HG02852 (cell line): ENCODE results near the gene C1orf94.

Source experiments
- ATAC-seq: cut with Tn5 transposase; IDR thresholded peaks from one replicate; pipeline ENCODE4 v1.9.1; 2021; ENCODE audit warnings: mild to moderate bottlenecking, moderate library complexity; ENCODE audit not compliant: unreplicated experiment

C1orf94 gene, protein sequence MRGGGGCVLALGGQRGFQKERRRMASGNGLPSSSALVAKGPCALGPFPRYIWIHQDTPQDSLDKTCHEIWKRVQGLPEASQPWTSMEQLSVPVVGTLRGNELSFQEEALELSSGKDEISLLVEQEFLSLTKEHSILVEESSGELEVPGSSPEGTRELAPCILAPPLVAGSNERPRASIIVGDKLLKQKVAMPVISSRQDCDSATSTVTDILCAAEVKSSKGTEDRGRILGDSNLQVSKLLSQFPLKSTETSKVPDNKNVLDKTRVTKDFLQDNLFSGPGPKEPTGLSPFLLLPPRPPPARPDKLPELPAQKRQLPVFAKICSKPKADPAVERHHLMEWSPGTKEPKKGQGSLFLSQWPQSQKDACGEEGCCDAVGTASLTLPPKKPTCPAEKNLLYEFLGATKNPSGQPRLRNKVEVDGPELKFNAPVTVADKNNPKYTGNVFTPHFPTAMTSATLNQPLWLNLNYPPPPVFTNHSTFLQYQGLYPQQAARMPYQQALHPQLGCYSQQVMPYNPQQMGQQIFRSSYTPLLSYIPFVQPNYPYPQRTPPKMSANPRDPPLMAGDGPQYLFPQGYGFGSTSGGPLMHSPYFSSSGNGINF

DNA sequence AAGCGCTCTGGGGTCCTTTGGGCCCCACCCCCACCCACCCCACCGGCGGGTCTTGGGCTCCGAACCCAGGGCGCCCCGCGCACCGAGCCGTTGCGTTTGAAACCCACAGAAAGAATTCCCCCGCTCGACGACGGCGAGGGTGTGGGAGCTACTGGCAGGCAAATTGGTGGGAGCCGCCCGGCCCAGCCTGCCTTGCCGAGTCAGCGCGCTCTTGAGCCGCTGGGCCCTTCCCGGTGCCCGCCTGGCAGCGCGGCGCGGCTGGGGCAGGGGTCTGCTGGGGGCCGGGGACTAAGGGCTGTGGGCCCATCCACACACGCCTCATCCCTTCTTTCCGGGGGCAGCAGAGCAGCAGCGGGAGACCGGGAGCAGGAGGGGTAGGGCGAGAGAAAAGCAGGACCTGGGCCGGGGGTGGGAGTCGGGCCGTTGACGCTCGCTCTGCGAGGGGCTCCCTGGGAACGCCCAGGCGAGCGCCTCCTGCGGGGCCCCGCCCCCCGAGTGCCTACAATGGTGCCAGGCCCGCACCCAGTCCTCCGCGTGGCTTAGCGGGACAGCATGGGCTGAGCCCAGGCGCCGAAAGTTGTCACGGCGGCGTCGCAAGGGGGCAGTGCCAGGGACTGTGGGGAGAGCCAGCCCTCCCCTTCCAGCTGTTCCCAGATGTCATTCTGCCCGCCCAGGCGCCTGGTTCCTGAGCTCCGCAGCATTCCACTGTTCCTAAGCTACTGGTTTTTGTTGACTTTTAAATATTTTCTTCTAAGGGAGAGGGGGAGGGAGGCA lies at the start of gene C1orf94:
C1orf94 (plus strand) TSS at position 78 of the 774 bp plus-strand sequence. CDS start 883 bp downstream, outside the sequence.
- no peak for ATAC-seq

DNA sequence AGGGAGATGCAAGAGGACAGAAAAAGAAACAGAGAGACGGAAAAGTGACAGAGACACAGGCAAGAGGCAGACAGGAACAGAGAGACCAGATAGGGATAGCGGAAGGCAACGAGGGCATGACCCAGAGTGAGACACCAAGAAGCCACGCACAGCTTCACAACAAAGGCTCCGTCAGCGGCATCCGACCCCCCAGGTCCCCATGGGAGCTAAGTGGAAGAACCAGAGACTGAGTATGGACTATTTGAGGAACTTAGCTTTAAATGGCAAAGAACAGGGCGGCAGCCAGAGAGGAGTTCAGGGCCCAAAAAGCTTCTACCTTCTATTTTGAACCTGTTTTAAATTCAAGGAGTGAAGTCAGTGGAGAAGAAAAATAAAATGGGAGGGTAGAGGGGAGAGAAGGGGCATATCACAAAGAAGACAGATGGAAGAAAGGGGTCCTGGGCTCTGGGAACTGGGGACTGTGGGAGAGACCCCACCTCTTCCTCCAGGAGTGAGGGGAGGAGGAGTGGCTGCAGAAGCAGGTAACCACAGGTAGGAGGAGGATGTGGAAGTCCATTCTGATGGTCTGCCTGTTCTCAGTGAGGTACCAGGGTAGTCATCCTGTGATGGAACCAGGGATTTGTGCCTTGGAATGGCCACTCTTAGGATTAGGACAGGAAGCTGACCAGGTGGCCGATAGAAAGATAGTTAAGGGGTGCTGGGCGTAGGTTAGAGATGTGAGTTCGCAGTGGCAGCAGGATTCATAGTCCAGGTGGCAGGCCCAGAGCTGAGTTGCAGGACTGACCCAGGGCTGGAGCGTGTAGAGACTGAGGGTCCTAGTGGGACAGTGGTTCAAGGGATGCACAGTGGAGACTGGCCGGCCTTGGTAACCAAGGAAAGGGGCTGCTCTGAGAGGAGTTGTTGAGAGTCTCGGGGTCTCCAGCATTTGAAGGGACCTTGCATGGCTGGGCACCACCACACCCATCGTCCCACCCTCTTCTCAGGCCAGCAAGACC lies 49.4 kb upstream of the C1orf94 start:
- ATAC-seq: no peak

DNA sequence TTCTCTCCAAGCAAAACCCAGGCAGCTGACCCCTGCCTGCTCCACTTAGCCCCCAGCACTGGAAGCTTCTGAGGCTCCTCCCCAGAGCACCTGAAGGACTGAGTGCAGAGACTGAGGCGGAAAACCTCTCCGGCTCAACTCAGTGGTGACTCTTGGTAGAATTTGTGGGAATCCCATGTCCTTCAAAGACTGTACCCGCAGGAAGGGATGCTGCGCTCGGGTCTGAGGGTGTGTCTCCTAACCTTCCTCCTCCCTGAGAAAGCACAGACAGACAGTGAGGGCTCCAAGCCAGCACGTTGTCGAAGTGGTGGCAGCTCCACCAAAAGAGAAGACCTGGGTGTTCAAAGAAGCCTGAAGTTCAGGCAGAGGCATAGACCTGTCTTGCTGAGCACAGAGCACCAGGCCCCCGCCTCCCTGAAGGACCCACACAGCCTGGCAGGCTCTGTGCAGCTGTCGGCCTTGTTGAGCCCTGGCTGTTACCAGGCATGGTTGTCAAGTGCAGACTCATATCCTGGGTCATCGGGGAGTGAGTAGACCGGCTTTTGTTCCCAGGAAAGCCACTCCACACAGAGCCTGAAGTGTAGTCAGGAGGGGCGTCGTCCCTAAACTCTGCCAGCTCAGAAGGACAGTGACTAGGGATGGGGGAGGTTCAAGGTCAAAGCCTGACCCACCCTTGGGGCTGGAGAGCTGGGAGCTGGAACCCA lies 48.4 kb upstream of the C1orf94 start:
- no peak for ATAC-seq

DNA sequence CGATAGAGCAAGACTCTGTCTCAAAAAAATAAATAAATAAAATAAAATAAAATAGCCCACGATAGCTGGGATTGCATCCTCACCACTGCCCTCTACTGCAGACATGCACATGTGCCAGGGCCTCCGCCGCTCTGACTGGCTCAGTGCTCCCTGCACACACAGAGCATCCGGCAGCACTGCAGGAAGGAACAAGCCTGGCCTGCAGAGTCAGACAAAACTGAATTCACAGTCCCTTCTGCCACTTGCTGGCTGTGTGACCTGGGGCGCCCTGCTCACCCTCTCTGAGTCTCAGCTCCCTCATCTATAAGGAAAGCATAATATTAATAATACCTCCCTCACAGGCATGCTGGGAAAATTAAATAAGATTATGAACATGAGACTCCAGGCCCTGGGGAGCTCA lies 47.1 kb upstream of the C1orf94 start:
- no peak for ATAC-seq

DNA sequence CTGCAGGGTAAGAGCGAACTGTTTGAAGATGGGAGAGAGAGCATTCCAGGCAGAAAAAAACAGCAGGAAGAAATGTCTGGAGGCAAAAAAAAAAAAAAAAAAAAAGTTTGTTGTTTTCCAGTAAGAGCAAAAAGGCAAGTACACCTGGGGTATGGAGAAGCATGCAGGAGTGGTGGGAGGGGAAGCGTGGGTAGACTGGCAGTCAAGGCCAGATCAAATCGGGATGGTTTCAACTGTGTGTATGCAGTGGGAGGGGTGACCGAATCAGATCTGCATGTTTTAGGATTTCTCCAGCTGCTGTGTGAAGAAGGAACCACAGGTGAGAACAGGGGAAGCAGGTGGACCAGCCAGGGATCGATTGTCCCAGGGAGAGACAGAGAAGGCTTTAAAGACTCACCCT lies 46.4 kb upstream of the C1orf94 start:
- ATAC-seq: no peak

DNA sequence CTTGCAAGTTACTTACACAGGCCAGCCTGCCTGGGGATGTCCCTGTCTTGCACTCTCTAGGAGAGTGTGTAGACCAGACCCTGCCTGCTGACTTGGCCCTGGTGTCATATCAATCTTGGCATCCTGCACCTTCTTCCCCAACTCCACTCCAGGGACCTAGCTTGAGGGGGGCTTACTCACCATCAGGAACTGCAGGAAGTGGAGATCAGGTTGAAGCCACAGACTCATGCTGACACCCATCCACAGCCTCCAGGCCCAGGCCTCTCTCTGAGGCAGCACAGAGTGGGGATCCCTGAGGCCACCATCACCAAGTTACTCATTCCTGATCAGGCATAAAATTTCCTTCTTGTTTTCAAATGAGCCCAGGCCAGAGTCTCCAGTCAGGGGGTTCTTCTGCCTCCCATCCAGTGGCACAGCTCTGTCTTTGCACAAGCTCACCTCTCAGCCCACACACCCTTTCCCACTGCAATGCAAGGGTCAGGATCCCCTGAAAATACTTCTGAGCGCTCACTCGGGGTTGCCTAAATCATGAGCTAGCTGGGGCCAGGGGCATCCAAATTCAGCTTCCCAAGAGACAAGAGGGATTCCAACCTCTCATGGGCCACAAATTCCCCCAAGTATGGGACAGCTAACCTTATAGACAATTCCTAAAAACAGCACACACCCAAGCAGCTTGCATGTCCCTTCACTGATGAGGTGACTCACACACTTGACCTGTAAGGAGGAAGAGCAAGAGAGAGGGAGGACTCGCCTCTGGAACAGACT lies 45.1 kb upstream of the C1orf94 start:
- ATAC-seq: no peak

DNA sequence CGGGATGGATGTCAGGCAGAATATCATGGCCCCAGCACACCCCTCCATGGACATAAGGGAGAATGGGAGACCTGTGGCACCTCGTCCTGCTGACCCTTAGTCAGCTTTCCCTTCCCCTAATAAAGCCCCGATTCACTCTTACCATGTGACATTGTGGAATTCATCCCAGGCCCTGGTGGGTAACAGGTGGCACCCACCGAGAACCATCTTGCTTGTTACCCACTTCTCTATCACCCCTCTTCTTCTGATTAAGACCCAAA lies 44.6 kb upstream of the C1orf94 start:
- no peak for ATAC-seq

DNA sequence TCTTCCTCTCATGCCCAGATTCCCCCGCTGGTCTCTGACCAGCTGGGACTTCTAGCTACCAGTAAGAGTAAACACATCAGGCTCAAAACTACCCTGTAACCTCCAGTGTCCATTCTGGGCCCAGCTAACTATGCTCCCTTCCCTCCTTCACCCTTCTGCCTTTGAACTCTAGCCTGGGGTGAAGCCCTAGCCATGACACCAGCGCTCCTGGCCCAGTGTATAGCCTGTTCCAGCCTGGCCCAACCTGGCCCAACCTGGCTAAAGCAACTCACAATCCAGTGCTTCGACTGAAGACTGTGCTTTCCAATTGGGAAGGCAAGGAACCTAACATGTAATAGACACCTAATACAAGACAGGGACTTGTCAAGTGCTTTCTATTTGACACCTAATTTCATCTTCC lies 39.3 kb upstream of the C1orf94 start:
- no peak for ATAC-seq

DNA sequence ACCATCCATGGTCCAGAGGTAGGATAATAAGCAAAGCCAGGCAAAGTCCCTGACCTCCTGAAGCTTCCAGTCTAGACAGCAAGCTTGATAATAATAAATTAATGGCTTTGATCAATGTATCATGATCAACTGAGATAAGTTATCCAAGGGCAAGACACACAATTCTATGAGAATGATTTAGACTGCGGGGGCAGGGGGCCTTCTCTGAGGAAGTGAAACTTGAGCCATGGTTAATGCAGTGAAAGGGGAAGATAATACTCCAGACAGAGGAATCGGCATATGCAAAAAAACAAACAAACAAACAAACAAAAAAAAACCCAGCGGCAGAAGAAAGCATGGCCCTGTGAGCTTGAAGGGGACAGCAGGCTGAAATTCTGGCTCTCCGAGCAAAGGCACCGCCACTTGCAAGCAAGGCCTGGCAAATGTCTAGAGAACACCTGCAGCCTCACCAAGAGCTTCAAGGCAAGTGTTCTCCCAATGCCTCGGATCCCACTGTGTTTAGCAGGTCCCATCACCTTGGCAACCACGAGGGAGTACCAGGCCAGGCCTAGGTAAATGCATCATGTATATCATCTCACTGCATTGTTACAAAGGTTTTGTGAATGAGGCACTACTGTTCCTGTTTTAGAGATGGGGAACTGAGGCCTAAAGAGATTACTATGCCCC lies 36.6 kb upstream of the C1orf94 start:
- no peak for ATAC-seq

DNA sequence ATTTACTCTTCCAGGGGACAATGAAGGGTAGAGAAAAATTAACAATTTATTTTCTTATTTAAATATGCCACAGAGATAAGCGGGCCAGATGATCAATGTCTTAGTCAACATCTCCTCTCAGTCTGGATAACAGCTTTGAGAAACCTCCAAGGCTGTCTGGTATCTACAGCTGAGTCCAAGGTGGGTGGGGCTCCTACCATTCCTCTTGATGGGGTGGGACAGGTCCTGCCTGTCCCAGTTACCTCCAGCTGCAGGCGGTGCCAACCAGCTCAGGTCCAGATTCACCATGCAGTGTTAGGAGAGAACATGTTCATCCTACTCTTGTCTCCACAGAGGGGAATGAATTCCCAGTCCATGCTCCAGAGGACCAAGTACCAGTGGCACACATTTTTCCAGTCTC lies 32.7 kb upstream of the C1orf94 start:
- ATAC-seq: no peak

DNA sequence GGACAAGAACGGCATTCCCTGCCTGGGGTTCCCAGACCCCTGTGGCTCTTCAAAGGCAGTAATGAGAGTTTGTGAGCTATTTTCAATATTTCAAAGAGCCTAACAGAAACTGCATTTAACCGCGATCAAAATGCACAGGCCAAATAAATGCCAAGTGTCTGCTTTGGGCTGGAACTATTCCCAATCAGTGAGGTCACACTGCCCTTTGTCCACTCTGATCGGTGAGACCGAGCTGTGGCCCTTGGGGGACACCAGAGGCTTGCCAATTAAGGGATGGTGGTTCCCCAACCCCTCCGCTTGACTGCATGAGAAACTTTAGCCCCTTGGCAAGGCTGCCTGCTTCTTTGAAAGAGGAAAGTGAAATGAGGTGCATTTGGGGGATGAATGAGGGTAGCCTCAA lies 31.9 kb upstream of the C1orf94 start:
- ATAC-seq: no peak

DNA sequence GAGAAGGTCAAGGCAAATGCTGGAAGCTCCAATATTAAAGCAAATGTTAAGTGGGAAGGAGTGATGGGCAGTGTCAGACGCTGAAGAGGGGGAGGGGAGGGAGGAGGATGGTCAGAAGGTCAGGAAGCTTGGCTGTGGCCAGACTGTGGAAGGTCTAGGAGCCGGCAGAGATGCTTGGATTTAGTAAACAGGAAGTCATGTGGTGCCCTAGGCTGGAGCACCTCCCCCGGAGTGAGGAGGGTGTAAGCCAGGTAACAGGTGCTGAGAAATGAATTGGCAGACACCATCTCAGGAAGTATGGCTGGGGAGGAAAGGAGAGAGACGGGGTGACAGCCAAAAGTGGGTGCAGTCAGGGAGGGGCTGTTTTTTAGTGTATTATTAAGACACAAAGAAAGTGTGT lies 29.4 kb upstream of the C1orf94 start:
- ATAC-seq: no peak

DNA sequence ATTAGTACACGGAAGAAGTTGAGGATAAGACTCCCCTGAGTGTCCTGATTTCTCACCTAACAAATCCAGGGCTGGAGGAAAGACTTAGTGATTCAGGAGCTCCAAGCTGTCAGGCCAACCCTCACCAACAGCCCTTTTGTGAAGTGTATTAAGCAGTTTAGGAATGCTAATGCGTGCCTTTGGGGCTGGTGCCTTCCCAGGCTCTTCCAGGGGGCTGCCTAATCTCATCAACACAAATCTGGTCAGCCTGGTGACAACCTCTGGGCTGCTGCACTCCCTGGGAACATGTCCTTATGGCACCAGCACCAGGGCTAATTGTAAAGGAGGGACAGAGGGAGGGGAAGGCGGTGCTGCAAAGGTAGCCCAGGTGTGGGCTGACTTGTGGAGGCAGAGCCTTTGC lies 27.2 kb upstream of the C1orf94 start:
- ATAC-seq: no peak

DNA sequence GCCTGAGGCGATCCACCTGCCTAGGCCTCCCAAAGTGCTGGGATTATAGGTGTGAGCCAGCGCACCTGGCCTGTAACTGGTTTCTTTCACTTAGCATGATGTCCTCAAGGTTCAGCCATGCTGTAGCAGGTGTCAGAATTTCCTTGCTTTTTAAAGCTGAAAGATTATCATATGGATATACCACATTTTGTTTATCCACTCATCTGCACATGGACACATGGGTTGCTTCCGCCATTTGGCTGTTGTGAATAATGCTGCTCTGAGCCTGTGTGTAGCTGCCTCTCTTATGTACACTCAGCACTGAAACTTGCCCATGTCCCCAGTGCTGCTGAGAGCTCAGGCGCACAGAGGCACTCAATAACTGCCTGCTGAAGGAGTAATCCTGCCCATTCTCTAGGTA lies 23.5 kb upstream of the C1orf94 start:
- ATAC-seq: no peak

DNA sequence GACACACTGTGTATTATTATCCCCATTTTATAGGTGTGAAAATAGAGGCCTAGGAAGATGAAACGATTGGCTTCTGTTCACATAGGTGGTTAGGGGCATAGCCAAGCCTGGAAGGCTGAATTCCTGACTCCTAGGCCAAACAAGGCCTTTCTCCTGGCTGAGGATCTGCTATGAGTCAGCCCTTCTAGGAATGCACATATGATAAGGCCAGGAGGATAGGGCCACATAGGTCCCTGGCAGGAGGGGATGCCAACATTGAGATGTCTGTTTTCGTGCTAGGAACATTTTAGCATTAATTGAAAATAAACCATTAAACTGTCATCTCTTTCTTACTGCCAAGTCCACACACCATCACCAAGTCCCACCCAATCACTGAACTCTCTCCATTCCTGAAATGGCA lies 20.8 kb upstream of the C1orf94 start:
- ATAC-seq: no peak

DNA sequence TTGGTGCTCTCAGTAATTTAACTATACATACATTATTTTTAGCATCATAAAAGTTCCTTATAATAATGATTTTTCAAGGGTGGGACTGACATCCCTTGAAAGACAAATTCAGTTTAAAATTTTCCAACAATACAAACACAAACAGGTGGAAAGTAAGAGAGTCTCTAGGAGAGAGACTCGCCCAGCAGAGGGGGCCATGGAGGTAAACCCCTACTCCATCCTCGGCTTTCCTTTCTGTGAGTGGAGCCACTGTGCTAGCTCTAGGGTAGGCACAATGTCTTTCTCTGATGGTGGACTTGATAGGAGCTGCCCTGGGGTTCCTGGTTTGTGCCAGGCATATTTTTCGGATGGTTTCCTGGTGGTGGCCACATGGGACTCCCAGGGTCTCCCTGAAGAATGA lies 20.0 kb upstream of the C1orf94 start:
- no peak for ATAC-seq

DNA sequence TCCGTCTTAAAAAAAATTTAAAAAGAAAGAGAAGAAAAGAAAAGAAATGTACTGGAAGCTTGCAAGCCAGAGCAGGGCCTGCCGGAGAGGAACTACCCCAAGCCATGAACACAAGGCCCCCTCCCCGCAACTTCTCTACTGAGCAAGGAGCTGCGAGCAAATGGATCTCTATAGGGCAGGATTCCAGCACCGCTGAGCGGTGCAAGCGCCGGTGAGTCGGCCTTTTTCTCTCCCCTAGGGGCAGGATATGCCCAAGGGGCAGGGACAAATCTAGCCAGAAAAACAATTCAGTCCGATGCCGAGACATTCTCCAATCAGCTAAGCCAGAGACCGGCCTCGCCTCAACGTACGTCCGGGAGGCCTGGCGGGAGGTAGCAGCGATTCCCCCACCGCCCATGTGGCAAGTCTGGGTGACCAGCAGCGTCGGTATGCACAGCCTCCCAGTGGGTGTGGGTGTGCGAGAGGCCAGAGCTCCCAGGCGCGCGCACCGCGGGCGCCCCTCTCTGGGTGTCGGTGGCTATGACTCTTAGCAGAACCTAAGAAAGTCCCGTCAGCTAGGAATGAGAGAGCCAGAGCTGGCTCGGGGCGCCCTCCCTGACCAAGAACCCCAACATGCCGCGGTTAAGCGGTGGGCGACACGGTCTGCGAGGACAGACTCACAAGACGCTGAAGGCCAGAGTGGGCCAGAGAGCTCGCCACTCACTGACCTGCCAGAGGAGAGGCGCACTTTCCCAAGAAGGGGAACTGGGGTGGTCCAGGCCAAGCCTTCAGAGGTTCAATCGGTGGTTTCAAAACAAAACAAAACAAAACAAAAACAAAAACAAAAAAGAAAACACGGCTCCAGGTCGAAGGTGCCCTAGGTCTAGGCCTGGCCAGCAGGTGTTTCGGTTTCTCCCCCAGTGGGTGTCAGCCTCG lies 13.6 kb upstream of the C1orf94 start:
- no peak for ATAC-seq
